NCI-H2227 treated with DMSO at 0.1 percent for 48 hours (cell line): ENCODE results near the gene ENAH.

Source experiments
- DNase-seq: peaks from one replicate; lab custom pipeline; 2025; lab: John Stamatoyannopoulos, UW

The ENAH gene

DNA sequence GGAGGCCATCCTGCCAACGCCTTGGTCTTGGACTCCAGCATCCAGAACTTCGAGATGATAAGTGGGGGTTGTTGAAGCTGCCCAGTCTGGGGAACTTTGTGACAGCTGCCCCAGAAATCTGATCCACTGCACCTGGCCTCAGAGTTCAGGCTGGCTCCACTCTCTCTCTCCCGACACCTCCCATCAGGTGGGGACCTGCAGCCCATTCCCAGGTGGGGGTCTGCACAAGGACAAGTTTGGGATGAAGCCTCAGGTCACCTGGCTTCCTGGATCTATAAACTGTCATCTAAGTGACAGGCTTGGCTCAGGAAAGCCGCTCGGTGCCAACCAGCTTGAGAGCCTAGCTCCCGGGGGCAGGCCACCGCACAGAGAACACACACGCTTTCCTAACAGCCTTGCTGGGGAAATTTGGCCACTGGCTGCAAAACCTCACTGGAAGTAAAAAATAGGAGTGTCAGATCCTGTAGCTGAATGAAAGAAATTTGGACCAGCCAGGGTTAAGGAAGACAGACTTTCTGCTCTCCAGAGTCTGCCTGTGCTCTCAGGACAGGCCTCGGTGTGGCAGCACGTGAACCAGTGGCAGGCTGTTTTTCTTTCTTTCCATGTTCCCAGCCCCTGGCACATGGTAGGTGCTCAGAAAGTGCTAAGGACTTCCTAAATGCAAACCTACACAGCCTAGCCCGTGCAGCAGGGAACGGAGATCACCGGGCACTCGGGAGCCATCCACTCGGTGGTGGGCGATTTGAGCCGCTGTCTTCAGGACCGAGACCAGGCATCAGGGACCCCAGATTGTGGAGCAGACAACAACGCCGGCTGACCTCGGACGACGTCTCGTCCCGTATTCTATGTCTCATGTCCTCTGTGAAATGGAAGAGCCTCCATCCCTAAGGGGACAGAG, 182.5 kb downstream of the ENAH start:
- no peak for DNase-seq

DNA sequence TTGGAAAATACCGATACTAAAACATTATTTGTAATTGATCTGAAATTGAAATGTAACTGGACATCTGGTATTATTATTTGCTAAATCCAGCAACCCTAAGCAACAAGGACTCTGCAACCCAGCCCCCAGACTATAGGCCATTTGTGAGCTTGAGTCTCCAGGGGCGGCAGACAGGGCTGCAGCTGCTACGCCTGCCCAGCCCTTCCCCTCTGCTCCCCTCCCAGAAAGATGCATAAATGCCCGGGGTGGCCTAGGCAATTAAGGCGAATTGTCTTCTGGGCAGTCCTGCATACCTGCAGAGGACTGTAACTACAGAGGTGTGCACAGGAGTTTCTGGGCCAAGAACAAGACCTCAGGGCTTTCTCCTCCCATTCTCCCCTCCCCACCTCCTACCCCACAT, 183.9 kb downstream of the ENAH start:
- DNase-seq, result no peak

DNA sequence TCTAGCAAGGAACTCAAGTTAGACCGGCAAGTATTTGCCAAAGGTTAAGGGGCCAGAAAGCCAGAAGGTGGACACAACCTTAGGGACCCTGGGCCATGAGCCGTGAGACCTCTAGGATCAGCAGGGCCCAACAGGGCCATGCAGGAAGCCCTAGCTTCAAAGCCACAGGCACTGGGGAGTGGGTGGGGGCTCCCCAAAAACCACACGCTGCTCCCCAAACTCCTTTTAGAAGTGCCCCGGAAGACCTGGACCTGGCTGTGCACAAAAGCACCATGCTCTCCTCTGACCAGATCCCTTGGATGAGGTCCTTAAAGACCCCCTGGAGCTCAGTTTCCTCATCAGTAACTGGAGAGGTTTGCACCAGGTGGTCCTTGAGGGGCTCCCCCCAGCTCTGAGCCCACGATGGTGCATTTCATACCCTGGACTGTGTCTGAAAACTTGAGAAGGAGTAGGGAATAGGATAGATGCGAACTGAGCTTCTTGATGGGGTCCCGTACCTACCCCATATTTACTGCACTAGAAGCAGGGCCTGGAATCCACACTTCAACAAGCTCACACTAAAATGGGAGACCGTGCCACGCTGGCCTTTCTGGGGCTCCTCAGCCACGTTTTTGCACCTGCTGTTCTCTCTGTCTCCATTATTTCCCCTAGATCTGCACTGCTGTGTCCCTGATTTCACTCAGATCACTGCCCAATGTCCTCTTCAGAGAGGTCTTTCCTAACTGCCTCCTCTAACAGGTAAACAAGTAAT, 184.5 kb downstream of the ENAH start:
- no peak for DNase-seq

DNA sequence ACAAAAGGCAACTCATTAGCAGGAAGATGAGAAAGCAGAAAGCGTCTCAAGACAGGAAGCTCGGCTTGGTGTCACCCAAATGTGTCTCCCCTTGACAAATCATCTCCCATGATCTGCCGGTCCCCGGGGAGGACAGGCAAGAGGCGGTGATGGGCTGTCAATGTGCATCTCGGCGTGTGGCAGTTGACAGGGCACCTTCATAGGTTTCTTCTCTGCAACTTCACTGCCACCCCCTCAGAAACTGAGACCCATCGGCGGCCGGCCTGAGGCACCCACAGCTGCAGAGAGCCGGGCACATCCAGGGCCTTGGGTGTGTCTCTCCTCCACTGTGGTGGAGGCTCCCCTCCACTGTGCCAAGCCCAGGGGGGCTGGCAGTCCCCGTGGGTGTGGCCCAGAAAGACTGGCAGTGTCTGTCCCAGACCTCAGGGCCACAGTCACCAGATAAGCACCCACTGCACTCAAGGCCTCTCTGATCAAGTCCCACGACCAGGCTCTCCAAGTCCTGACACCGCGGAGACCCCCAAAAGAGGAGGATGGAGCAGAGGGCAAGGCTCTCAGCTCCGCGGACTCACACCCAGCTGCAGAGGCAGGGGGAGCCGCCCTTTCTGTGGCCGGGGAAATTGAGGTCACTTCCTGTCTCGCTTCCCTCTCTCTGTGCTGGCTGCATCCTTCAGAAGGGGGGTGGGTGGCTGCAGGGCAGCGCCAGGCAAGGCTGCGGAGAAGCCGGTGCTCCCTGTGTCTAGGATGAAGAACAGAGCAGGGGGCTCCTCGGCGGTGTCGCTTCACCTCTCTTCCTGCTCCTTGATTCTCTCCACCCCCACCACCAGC, 185.5 kb downstream of the ENAH start:
- no peak for DNase-seq

DNA sequence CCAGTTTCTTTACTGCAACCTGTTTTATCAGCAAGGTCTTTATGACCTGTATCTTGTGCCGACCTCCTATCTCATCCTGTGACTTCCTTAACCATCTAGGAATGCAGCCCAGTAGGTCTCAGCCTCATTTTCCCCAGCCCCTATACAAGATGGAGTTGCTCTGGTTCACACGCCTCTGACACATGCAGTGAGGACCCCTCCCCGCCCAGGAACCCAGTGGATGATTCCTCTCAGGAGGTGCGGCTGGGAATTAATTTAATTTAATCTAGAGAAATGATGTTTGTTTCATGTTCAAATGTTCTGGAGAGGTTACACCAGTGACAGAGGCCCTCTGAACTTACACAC, 186.1 kb downstream of the ENAH start:
- DNase-seq, result no peak

DNA sequence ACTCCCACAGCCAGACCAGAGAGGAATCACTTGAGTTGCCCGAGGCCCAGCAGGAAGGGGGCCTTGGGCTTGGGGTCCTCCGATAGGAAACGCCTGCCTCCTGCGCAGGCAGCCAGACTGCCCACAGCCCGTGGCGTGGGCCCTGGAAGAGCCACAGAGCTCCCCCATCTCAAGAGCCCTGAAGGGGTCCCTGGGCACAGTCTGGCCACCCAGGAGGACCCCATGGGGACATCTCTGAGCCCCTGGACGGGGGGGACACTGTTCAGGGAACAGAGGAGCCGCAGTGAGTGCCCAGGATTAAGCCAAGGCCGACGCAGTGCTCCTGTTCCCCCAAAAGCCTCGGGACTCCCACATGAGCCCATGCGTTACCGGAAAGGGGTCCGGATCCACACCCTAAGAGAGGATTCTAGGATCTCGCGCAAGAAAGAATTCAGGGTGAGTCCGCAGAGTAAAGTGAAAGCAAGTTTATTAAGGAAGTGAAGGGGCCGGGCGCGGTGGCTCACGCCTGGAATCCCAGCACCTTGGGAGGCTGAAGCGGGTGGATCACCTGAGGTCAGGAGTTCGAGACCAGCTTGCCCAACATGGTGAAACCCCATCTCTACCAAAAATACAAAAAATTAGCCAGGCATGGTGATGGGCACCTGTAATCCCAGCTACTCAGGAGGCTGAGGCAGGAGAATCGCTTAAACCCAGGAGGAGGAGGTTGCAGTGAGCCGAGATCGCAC, 187.0 kb downstream of the ENAH start:
- no peak for DNase-seq

DNA sequence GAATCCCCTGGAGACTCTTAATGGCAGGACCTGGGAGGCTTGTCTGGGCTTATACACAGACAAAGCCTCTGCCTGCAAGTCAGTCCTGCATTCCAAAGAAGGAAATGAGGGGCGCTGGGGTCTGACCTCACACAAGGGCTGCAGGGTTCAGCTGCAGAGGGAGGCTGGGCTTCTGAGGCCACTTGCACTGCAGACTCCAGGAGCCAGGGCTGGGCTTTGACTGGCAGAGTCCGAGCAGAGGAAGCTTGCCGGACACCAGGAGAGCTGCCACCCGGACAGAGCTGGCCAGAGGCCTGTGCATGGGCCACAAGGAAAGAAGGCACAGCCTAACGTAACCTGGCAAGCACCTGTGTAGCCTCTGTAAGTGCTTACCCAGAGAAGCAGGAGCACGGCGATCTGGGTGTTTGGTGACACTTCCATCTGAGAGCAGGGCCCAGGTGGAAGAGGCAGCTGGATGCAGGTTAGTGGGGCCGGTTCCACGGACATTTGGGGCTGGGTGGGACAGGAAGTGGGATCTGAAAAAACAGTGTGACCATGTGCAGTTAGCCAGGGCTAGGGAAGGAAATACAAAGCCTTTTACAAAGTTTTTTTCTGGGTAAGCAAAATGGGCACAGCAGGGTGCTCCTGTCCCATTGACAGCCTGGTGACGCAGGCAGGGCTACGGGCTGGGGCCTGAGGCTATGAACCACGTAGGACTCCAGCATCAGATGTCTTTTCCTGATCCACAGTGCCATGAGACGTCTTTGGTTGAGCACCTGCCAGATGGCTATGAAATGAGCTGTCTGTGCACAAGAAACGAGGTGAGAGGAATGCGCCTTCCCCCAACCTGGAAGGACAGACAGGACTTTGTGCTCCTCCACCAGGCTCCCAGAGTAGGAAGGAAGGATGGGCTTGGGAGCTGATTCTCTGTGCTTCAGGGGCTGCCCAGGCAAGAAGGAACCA, 187.8 kb downstream of the ENAH start:
- no peak for DNase-seq

DNA sequence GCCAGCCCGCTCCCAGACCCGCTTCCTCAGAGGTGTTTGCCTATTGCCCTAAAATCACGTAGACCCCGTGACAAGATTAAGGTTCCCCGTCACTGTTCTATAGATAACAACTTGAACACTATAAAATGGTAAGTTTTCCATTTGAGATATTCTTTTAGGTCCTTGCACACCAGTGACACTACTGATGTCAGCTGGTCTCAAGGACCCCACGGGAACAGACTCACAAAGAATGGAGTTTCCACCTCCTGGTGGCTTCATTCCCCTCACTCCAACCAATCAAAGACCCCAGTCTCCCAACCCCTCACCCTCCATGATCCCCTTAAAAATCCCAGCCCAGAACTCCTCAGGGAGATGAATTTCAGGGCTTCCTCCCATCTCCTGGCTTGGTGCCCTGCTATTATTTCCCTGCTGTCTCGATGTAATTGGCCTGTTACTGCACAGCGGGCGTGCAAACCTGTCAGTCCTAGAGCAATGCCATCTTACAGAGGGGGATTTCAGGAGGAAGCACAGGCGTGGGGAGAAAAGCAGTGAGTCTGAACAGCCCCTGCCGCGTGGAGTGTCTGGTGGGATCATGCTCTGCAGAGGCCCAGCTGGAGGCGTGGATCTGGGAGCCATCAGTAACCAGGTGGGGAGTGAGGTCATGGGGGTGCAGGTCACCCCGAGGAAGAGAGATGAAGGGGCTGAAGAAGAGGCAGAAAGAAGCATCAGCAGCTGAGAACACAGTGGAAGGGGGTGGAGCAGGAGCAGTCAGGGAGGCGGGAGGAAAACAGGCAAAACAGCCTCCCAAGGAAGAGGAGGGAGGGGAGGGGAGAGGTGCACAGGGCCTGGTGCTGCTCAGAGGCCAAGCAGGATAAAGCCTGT, 190.0 kb downstream of the ENAH start:
- DNase-seq, result peak; percentile 89

DNA sequence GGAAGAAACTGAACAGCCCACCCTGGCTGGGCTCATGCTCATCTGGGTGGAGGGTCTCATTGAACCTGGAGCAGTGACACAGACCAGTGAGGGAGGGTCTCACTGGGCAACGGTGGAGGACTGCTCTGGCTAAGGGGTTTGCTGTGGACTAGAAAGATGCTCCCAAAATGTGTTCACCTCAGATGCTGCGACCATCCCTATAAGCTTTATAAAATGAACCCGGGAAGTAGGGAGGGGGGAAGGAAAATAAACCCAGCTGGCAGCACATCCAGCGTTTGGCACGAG, 190.6 kb downstream of the ENAH start:
- no peak for DNase-seq

DNA sequence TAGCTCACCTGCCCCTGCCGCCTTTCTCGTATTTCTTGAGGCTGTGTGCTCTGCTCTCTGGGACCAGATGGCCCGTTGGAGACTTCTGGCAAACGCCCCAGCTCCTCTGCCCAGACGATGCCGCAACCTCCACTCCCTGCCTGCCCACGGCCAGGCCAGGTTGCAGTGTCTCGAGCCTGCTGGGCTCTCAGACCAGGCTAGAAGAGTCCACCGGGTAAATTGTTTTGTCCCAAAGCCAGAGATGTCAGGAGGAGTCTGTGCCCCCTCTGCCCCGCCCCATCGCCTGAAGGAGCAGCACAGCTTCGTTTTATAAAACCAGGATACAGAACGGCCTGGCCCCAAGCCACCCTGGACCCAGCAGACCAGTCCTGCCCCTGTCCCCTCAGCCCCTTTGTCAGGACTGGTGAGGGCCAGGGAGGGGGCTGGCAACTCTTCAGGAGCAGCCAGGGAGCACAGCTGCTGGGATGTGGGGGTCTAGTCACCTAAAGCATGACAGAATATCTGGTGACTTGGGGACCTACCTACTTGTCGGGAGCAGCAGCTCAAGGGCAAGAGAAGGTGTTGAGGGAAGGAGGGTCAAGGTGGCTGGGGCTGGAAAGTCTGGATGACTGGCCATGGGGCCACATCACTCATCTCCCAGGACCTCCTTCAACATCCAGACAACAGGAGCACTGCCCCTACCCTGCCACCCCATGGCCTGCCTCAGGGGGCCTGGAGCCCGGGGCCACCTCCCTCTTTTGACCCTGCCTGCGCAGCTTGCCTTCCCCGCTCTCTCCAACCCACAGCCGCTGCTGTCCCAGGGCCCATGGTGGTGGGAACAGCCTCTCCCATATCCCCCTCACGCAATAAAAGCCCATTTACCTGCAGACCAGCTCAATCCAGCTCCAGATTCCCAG, 191.1 kb downstream of the ENAH start:
- no peak for DNase-seq

DNA sequence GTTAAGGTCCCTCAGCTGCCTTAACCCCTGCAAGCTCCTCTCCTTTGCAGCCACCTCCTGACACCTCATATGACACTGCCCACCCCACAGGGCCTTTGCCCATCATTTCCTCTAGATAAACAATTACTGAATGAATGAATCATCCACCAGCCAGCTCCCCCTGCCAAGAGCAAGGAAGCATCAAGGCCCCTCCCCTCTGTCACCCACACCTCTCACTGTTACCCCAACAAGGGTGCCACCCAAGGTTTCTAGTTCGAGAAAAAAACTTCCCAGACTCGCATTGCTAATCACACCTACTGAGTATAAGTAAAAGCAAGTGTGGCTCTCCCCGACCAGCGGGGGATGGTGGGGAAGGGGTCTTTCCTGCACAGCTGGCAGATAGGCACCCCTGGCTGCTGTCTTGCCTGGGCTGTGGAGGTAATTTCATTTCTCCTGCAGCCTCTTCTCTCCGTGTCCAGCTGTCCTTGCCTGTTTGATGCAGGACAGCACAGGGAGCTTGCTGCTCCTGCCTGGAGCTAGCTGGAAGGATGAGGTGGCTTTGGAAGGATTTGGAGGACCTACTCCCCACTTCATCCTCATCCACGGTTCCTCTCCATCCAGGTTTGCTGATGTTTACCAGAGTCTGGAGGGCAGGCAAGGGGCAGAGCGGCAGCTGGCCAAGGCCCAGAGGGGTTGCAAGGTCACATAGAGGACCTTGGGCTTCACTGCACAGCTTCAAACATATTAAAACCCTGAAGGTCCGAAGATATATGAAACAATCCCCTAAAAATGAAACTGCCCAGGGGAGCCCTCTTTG, 192.0 kb downstream of the ENAH start:
- DNase-seq, result no peak

DNA sequence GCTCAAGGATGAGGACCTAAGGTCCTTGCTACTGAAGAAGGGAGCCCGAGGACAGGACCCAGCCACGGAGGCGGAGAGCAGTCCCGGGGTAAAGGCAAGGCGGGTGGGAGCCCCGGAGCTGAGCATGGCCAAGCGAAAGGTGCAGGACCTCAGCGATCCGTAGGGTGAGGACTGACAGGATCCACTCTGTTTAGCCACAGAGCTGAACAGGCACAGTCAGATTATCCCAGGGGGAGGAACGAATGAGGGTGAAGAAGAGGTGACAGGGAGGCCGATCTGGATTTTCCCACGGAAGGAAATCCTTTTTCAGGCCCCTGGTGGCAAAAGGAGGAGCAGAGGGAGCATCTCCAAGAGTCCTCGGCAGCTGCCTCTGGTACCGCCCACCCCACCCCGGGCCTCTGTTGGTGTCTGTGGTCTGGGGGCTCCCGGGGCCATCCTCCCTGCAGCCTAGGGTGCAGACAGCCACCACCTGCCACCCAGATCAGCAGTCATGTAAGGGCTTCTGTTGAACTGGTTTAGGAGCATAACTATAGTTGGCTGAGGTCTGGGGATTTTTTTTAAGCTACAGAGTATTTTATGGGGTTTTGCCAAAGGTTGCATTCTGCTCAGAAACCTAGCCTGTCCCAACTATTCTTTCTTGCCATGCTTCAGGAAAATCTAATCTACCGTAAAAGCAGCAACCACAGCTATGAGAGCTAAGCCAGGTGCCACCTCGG, 192.7 kb downstream of the ENAH start:
- DNase-seq, result no peak

DNA sequence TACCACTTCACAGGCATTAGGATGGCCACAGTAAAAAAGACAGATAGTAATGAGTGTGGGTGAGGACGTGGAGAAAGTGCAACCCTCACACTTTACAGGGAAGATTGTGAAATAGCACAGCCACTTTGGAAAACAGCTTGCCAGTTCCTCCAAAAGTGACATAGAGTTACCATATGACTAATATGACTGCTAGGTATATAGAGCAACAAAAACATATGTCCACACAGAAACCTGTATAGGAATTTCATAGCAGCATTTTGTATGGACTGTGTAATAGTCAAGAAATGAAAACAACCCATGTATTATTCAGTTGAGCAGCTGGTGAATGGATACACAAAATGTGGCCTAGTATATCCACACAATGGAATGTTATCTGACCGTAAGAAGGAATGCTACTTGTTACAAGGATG, 194.7 kb downstream of the ENAH start:
- no peak for DNase-seq

DNA sequence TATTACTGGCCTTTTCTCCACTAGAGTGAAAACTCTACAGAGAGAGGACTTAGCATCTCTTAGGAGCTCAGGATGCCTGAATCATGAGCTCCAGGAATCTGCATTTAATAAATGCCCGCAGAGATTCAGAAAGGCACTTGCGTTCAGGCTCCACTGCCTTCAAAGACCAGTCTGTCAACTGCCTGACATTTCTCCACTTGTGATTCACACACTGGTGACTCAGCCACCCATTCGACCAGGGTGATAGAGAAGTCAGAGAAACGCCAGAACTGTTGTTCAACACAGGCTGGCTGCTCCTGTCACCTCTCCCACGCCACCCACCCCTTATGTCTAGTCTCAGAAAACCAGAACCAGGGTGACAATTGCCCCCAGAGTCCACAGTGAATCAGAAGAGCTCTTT, 198.2 kb downstream of the ENAH start:
- DNase-seq, result no peak

DNA sequence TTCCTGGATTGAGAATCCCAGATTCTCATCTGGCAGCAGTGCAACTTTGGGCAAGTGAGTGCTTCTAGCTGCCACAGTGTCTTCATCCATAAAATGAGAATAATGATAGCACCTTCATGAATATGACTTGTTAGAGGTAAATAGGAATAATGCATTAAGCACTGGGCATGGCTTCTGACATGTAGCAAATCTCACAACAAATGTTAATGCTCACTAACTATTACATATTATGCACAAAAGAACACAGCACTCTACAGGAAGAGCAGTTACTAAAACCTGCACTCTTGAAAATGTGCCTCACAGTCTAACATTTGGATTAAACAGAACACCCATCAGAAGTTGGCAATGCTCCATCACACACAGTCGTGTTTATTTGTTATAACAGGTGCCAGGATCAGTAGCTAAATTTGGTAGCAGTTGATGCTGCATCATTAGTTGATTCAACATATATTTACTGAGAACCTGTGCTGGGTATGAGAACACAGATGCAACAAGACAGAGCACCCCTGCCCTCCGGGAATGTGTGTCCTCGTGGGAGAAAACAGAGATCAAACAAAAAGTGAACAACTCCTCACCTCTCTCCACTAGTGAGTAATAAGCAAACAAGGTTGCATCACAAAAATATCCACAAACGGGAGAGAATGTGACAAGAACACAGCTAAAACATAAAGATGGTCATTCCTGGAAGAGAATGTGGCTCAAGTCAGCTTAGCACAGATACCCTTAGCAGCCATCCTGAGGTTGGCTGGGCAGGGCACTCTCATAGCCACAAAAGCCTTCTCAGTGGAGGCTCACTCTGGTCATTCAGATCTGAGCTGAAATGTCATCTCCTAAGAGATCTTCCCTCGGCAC, 198.9 kb downstream of the ENAH start:
- DNase-seq, result no peak

DNA sequence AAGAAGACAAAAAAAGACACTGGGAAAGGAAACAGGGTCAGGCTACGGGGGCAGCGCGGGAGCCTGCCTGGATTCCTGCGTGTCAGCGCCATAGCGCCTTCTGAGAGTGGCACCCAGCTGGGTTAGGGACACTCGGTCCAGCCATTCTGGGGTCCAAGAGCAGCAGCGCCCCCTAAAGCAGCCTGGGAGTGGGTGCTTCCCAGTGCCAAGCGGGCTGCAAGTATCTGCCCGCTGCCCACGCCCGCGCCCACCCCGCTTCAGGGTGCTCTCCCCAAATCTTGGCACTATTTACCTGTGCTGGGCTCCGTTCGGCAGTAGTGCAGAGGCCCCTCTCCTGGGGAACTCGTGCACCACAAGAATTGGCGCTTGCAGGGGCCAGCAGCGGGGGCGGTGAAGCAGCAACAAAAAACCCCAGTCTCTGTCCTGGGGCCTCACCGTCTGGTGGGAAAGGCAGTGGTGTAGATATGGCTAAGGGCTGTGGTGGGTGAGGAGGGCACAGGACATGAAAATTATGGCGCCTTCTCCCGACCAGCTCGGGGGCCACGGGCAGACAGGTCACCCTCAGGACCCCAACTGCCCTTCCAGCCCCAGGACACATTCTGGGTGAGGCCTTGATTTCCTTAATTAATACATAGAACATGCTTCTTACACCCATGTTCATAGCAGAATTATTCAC, 200.9 kb downstream of the ENAH start:
- DNase-seq, result no peak
